Testis (tissue), 2 donors: Measurements from ENCODE around the gene CLSTN1.

ENCODE experiments used
- CTCF ChIP-seq, 3 experiments: fragments of 450-650 bp in 2 of 3; fragments of 200-600 bp in 1 of 3; sonication (generic) in 1 of 3; IDR thresholded peaks; one replicate each; pipeline ENCODE4 v1.5.1; 2016 to 2019; ENCODE audit warnings: antibody characterized with exemption in 3 of 3, mild to moderate bottlenecking in 2 of 3, moderate library complexity in 1 of 3
- POLR2A ChIP-seq: fragments of 450-650 bp; IDR thresholded peaks from one replicate; pipeline ENCODE4 v1.6.1; 2017; ENCODE audit warnings: antibody characterized with exemption, mild to moderate bottlenecking, moderate library complexity

DNA sequence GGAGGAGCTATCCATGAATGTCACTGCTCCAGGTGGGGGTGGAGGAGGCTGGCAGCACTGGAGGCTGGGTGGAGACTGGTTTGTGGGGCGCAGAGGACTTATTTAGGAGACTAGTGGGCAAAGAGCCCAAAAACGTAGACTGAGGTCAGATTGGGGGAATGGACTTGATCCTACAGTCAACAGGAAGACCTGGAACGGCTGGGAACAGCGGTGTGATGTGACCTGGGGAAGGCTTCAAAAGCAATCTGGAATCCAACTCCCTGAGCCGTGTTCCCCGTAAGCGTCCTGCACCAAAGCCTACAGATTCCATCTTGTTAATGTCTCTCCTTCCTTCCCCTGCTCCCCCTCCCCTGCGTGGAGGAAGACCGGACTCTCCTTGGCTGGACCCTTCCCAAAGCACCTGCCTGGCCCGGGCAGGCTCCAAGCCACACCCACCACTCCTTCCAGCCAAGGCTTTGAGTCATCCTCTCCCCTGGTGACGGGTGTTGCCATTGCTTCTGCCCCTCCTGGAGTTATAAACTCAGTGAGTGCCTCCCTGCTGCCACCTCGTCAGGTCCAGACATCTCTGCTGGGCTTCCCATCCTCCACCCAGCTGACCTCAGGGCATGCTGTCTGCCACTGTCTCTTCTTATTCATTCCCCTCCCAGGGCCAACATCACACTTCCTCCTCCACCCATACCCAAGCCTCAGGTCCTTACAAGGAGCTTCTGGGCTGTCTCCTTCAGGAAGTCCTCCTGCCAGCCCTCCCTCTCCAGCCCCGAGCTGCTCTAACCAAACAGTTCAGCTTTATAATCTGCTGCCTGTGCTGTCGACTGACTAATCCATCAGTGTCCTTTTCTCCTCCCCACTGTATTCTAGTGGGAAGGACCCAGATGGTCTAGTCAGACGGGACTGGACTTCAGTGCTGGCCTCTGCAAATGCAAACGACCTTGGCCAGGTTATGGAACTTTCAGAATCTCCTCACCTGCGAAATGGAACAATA is 1.6 kb upstream of the CLSTN1 start:
- TF ChIP-seq CTCF (IDR thresholded peaks at IDR 0.05) (no peak), POLR2A (no peak)
